Activated CD4-positive, alpha-beta T cell treated with anti-CD3 and anti-CD28 coated beads, Interleukin-2, amount 10 ng/mL, durations not matched to agents 24 days and 14 days (primary cell): ENCODE results near the gene DOP1B. TPM values are rescaled to one million over a fixed set of nuclear protein-coding genes. Genes with fewer than 3 reads are reported as not detected.

ENCODE experiments used
- DNase-seq: peaks from one replicate; pipeline ENCODE4 v3.0.0; 2022
- H3K27ac Mint-ChIP-seq: one replicate; pipeline ENCODE4 v1.8.0; 2022; ENCODE audit warnings: mild to moderate bottlenecking, mixed read lengths
- H3K27me3 Mint-ChIP-seq: one replicate; pipeline ENCODE4 v1.8.0; 2022; ENCODE audit warnings: mixed read lengths
- H3K36me3 Mint-ChIP-seq: one replicate; pipeline ENCODE4 v1.8.0; 2022; ENCODE audit warnings: low read depth, mild to moderate bottlenecking, mixed read lengths
- H3K4me1 Mint-ChIP-seq: one replicate; pipeline ENCODE4 v1.8.0; 2021; ENCODE audit warnings: mixed read lengths
- H3K4me3 Mint-ChIP-seq: one replicate; pipeline ENCODE4 v1.8.0; 2022; ENCODE audit warnings: mild to moderate bottlenecking, moderate library complexity, mixed read lengths
- H3K9me3 Mint-ChIP-seq: one replicate; pipeline ENCODE4 v1.8.0; 2021; ENCODE audit warnings: mixed read lengths
- intact Hi-C: fragments of 100-400 bp; cut with micrococcal nuclease; formaldehyde crosslinking; loops from one replicate; pipeline ENCODE4 v1.15.1; 2023
- total RNA-seq: library from RNA; stranded (reverse); gene quantifications from 2 replicates; pipeline ENCODE4 v1.2.3, GENCODE V29; 2022

DOP1B gene
- 16.0 and 17.5 TPM in 2 replicates for total RNA-seq

- Mint-ChIP-seq H3K4me1 (peaks cover 19% of the 10 kb centered on the region), H3K9me3 (no peaks in the 10 kb centered on the region), H3K4me3 (peak within 1 kb of the TSS; percentile 85), H3K27ac (peak within 1 kb of the TSS; percentile 58), H3K27me3 (peaks cover 8% of the 10 kb centered on the region), H3K36me3 (peaks cover 8% of the 10 kb centered on the region)
- intact Hi-C loops: loop anchor here (1.0 to 2.0 kb wide), 5 partner anchors 16 to 228 kb away; partner anchors contain the start of genes CHAF1B and MORC3
- no peak for DNase-seq
These were observed at the start of gene DOP1B for GRCh38 chr21:36156815-36157670. Gene DOP1B (plus strand): TSS chr21:36156824. CDS start chr21:36164734, 7,910 bp downstream.

- no peak overlapping the region for H3K27ac Mint-ChIP-seq
- DNase-seq: no peak
- H3K4me1 Mint-ChIP-seq: peaks cover 28% of the 10 kb centered on the region
- intact Hi-C loops: loop anchor here (10.0 kb wide), 1 partner anchor 165 kb away; no protein-coding TSS in a partner anchor
- peaks cover 34% of the 10 kb centered on the region for H3K27me3 Mint-ChIP-seq
- H3K9me3 Mint-ChIP-seq: no peaks in the 10 kb centered on the region
- no peaks in the 10 kb centered on the region for H3K36me3 Mint-ChIP-seq
- H3K4me3 Mint-ChIP-seq: no peak overlapping the region
These were observed 46.8 kb upstream of the DOP1B start for GRCh38 chr21:36109868-36110267.

GRCh38 chr21:36111238-36111637 is 45.4 kb upstream of the DOP1B start:
- Mint-ChIP-seq H3K9me3 (no peaks in the 10 kb centered on the region), H3K36me3 (no peaks in the 10 kb centered on the region), H3K27me3 (peaks cover 20% of the 10 kb centered on the region), H3K27ac (no peak overlapping the region), H3K4me3 (no peak overlapping the region), H3K4me1 (peaks cover 22% of the 10 kb centered on the region)
- intact Hi-C loops: loop anchor here (10.0 kb wide), 1 partner anchor 166 kb away; no protein-coding TSS in a partner anchor
- no peak for DNase-seq

GRCh38 chr21:36113647-36114428 is 42.8 kb upstream of the DOP1B start:
- DNase-seq: peak; percentile 85
- H3K4me1 Mint-ChIP-seq: peaks cover 24% of the 10 kb centered on the region
- peaks cover 6% of the 10 kb centered on the region for H3K27me3 Mint-ChIP-seq
- intact Hi-C loops: loop anchor here (1.0 to 10.0 kb wide), 2 partner anchors 54 to 169 kb away; partner anchors contain the start of gene SETD4
- H3K27ac Mint-ChIP-seq: peak overlapping the region; percentile 96
- H3K36me3 Mint-ChIP-seq: no peaks in the 10 kb centered on the region
- H3K4me3 Mint-ChIP-seq: peak overlapping the region; percentile 78
- H3K9me3 Mint-ChIP-seq: no peaks in the 10 kb centered on the region

GRCh38 chr21:36115138-36115730 is 41.4 kb upstream of the DOP1B start:
- Mint-ChIP-seq H3K4me3 (no peak overlapping the region), H3K27ac (no peak overlapping the region), H3K9me3 (no peaks in the 10 kb centered on the region), H3K27me3 (peaks cover 1% of the 10 kb centered on the region), H3K36me3 (no peaks in the 10 kb centered on the region), H3K4me1 (peaks cover 24% of the 10 kb centered on the region)
- DNase-seq: no peak
- intact Hi-C loops: loop anchor here (10.0 kb wide), 1 partner anchor 170 kb away; no protein-coding TSS in a partner anchor

- Mint-ChIP-seq H3K9me3 (no peaks in the 10 kb centered on the region), H3K36me3 (no peaks in the 10 kb centered on the region), H3K27ac (no peak overlapping the region), H3K4me3 (no peak overlapping the region), H3K27me3 (no peaks in the 10 kb centered on the region), H3K4me1 (peaks cover 23% of the 10 kb centered on the region)
- intact Hi-C loops: loop anchor here (10.0 kb wide), 1 partner anchor 173 kb away; no protein-coding TSS in a partner anchor
- DNase-seq: no peak
These were observed 39.3 kb upstream of the DOP1B start for GRCh38 chr21:36117286-36117741.

- DNase-seq: no peak
- Mint-ChIP-seq H3K27me3 (peaks cover 2% of the 10 kb centered on the region), H3K36me3 (no peaks in the 10 kb centered on the region), H3K4me1 (peaks cover 5% of the 10 kb centered on the region), H3K9me3 (no peaks in the 10 kb centered on the region), H3K4me3 (no peak overlapping the region), H3K27ac (no peak overlapping the region)
- intact Hi-C loops: no loop called here
These were observed 36.2 kb upstream of the DOP1B start for GRCh38 chr21:36120304-36120888.

- DNase-seq: no peak
- Mint-ChIP-seq H3K27me3 (peaks cover 8% of the 10 kb centered on the region), H3K27ac (no peak overlapping the region), H3K36me3 (no peaks in the 10 kb centered on the region), H3K4me1 (peaks cover 6% of the 10 kb centered on the region), H3K4me3 (no peak overlapping the region), H3K9me3 (no peaks in the 10 kb centered on the region)
- intact Hi-C loops: no loop called here
These were observed 33.6 kb upstream of the DOP1B start for GRCh38 chr21:36122977-36123376.

GRCh38 chr21:36124395-36124794 is 32.2 kb upstream of the DOP1B start:
- no peak overlapping the region for H3K27ac Mint-ChIP-seq
- peaks cover 12% of the 10 kb centered on the region for H3K27me3 Mint-ChIP-seq
- no peak overlapping the region for H3K4me3 Mint-ChIP-seq
- no peaks in the 10 kb centered on the region for H3K36me3 Mint-ChIP-seq
- DNase-seq: no peak
- H3K4me1 Mint-ChIP-seq: peaks cover 9% of the 10 kb centered on the region
- intact Hi-C loops: no loop called here
- no peaks in the 10 kb centered on the region for H3K9me3 Mint-ChIP-seq

GRCh38 chr21:36125512-36126207 is 31.0 kb upstream of the DOP1B start:
- intact Hi-C loops: no loop called here
- no peak overlapping the region for H3K4me3 Mint-ChIP-seq
- peaks cover 13% of the 10 kb centered on the region for H3K27me3 Mint-ChIP-seq
- no peaks in the 10 kb centered on the region for H3K36me3 Mint-ChIP-seq
- no peak overlapping the region for H3K27ac Mint-ChIP-seq
- H3K4me1 Mint-ChIP-seq: peaks cover 14% of the 10 kb centered on the region
- no peaks in the 10 kb centered on the region for H3K9me3 Mint-ChIP-seq
- peak; percentile 86 for DNase-seq

GRCh38 chr21:36126208-36126565 is 30.4 kb upstream of the DOP1B start:
- Mint-ChIP-seq H3K4me1 (peaks cover 17% of the 10 kb centered on the region), H3K9me3 (no peaks in the 10 kb centered on the region), H3K27me3 (peaks cover 14% of the 10 kb centered on the region), H3K27ac (no peak overlapping the region), H3K36me3 (no peaks in the 10 kb centered on the region), H3K4me3 (no peak overlapping the region)
- intact Hi-C loops: no loop called here
- DNase-seq: no peak

- Mint-ChIP-seq H3K27ac (no peak overlapping the region), H3K4me3 (no peak overlapping the region)
- DNase-seq: no peak
These were observed 30.0 kb upstream of the DOP1B start for GRCh38 chr21:36126621-36127110.

More at GRCh38 chr21:36126621-36127110, 30.0 kb upstream of the DOP1B start:
- intact Hi-C loops: no loop called here
- Mint-ChIP-seq H3K4me1 (peaks cover 17% of the 10 kb centered on the region), H3K9me3 (no peaks in the 10 kb centered on the region), H3K27me3 (peaks cover 14% of the 10 kb centered on the region), H3K36me3 (no peaks in the 10 kb centered on the region)
